ENCODE measurements around the gene BANK1. TPM values are rescaled to one million over a fixed set of nuclear protein-coding genes. Genes with fewer than 3 reads are reported as not detected.
A peak's percentile ranks its signal among the peaks of the same experiment; 100 is the strongest.

BANK1 gene
- total RNA-seq, 2 donors from 2014 or later: not detected

DNA sequence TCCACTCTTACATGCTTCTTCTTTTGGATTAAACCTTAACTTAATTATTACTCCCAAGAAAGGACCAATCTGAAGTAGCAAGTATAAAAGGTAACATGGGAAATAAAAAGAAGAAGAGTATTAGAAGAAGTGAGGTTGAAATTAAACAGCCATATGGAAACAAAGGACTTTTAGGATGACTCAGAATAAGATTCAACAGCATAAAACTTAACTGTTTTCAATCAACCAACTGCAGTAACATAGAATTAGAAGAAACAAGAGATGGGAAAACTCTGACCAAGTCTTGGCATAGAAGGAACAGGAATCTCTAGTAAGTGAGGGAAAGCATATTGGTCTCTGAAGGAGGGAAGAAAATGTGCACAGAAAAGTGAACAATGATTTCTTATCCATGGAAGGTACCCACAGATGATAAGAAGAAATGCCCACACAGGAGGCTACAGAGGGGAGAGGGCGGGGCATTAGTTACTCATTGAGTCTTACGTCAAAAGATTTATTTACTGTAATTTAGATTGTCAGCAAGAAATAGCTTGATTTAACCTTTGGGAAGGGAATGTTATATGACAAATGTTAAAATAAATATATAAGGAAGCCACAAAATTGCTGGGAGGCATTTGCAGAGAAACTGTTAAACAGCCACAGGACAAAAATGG is 177.3 kb downstream of the BANK1 start:
- Mint-ChIP-seq H3K36me3 (no peaks in the 10 kb centered on the region), H3K27ac (no peak overlapping the region), H3K9me3 (no peaks in the 10 kb centered on the region)
- ATAC-seq: no peak
- no peak for DNase-seq (ENCODE audit: low spot score in 2 of 2)

DNA sequence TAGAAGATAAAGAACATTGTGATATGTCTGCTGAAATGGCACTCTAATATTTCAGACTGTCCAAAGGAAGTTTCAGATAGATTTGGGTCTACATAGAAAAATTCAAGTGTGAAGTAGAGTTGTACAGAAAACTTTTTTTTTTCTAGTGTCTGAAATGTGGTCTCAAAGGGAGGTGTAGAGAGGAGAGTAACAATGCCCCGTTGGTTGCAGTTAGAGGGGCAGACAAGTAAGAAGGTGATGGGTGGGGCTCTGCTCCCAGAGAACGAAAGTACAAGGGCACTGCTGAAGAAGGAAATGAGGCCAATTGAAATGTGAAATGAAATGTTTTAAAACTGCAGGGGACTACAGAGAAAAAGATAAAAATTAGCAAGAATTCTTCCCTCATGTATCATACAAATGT is 177.8 kb downstream of the BANK1 start:
- no peak overlapping the region for H3K27ac Mint-ChIP-seq
- ATAC-seq (no peak), DNase-seq (ENCODE audit: low spot score in 2 of 2) (no peak)
- no peaks in the 10 kb centered on the region for H3K36me3 Mint-ChIP-seq
- H3K9me3 Mint-ChIP-seq: no peaks in the 10 kb centered on the region

DNA sequence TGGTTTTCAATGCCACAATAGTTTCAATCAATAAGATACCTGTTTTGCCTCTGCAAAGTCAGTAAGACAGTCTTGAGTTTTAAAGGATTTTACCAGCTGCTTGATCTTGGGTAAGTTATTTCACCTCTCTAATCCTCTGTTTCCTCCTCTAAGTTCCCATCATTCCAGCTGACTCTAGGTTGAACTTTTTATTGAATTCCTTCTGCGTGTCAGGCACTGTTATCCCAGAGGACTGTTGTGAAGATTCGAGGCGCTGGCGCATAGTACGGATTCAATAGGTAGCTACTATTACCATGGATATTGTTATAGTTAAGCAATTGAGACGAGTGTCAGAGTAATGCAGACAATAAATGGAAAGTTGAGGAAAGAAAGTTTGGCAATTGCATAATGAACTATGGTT is 179.4 kb downstream of the BANK1 start:
- ATAC-seq (no peak), DNase-seq (ENCODE audit: low spot score in 2 of 2) (no peak)
- Mint-ChIP-seq H3K36me3 (no peaks in the 10 kb centered on the region), H3K9me3 (no peaks in the 10 kb centered on the region), H3K27ac (no peak overlapping the region)

DNA sequence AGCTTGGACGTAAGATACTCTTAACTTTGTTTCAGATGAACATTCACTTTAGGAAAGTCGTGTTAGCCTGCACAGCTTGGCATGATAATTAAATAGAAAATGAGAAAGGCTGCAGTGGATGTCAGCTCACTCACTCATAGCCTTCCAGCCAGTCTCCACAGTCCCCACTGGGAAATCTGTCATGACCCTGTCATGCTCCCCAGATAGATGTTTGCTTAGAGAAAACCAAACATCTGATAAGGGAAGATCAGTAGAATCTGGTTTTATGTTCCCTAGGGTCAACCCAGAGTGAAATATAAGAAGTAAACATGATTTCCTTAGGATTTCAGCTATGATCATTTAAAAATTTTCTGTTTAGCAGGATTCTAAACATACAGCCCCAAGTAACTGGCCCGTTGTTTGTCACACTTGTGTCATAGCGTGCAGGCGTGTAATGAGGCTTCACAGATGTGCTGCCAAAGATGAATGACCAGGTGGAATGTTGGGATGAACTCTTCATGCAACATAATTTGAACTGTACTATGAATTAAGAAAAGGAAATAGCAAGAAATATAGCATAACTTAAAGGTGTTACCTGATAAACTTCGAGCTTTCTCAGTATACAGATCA is 180.1 kb downstream of the BANK1 start:
- DNase-seq (ENCODE audit: low spot score in 2 of 2) (no peak), ATAC-seq (no peak)
- no peaks in the 10 kb centered on the region for H3K9me3 Mint-ChIP-seq

DNA sequence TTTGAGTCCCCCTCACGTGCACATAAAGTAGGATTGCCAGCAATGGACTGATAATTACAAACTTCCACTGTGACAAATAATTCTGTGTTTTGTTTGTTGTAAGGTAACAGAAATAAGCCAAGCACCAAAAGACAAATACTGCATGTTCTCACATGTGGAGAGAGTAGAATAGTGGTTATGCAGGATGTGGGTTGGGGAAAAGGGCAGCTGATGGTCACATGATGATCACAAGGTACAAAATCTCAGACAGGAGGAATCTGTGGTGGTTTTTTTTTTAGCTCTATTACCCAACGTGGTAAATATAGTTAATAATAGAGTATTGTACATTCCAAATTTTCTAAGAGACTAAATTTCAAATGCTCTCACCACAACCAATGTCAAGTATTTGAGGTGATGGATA is 182.3 kb downstream of the BANK1 start:
- no peak for ATAC-seq
- Mint-ChIP-seq H3K36me3 (no peaks in the 10 kb centered on the region), H3K9me3 (no peaks in the 10 kb centered on the region), H3K27ac (no peak overlapping the region)
- DNase-seq (ENCODE audit: low spot score in 2 of 2): no peak

More for the DNA sequence above, 180.1 kb downstream of the BANK1 start:
- Mint-ChIP-seq H3K36me3 (no peaks in the 10 kb centered on the region), H3K27ac (no peak overlapping the region)

GRCh38 chr4:101973361-101973760 is 182.8 kb downstream of the BANK1 start:
- DNase-seq (ENCODE audit: low spot score in 2 of 2) (no peak), ATAC-seq (no peak)
- no peaks in the 10 kb centered on the region for H3K9me3 Mint-ChIP-seq
- no peak overlapping the region for H3K27ac Mint-ChIP-seq
- no peaks in the 10 kb centered on the region for H3K36me3 Mint-ChIP-seq

- no peaks in the 10 kb centered on the region for H3K36me3 Mint-ChIP-seq
- H3K9me3 Mint-ChIP-seq: no peaks in the 10 kb centered on the region
- DNase-seq (ENCODE audit: low spot score in 2 of 2) (no peak), ATAC-seq (no peak)
- H3K27ac Mint-ChIP-seq: no peak overlapping the region
Measured at GRCh38 chr4:101977076-101977475, 186.5 kb downstream of the BANK1 start.

DNA sequence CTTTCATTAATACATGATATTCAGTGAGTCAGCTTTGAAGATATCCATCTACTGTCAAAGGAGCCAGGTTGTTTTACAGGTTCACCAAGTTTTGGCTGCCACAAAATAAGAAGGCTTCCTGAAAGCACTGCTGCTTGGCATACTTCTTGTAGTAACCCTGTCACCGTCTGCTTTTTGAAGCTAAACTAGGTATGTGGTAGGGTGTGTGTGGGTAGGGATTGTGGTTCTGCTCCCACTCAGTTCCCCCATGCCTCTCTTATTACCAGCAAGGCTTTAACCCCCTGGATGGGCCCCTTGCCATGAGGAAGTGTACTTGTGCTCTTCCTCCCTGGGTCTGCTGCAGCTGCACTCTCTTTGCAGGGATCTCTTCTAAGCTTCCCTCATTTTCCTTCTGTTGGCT is 191.2 kb downstream of the BANK1 start:
- Mint-ChIP-seq H3K9me3 (peaks cover 0 to 4% of the 10 kb centered on the region in 2 donors), H3K36me3 (no peaks in the 10 kb centered on the region), H3K27ac (no peak overlapping the region)
- DNase-seq (ENCODE audit: low spot score in 2 of 2) (no peak), ATAC-seq (no peak)

- Mint-ChIP-seq H3K36me3 (no peaks in the 10 kb centered on the region), H3K9me3 (peaks cover 0 to 4% of the 10 kb centered on the region in 2 donors), H3K27ac (no peak overlapping the region)
- ATAC-seq (no peak), DNase-seq (ENCODE audit: low spot score in 2 of 2) (no peak)
Measured at GRCh38 chr4:101983835-101984234, 193.3 kb downstream of the BANK1 start.

GRCh38 chr4:101987623-101988243 is 197.2 kb downstream of the BANK1 start:
- DNase-seq (ENCODE audit: low spot score in 2 of 2) (no peak), ATAC-seq (no peak)
- Mint-ChIP-seq H3K36me3 (no peaks in the 10 kb centered on the region), H3K27ac (no peak overlapping the region), H3K9me3 (peaks cover 0 to 4% of the 10 kb centered on the region in 2 donors)

DNA sequence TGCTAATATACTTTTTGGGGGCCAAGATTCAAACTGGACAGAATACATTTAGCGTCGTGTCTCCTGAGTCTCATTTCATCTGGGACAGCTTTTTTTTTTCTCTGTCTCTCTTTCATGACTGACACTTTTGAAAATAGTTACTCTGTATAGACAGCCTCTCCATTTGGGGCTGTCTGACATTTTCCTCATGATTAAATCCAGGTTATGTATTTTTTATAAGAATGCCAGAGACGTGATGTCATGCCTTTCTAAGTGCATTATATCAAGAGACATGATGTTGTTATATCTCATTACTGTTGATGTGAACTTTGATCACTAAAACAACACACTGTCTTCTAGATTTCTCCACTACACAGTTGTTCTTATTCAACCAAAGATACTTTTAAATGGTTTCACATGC is 199.0 kb downstream of the BANK1 start:
- H3K27ac Mint-ChIP-seq: no peak overlapping the region
- DNase-seq (ENCODE audit: low spot score in 2 of 2) (no peak), ATAC-seq (no peak)
- H3K36me3 Mint-ChIP-seq: no peaks in the 10 kb centered on the region
- H3K9me3 Mint-ChIP-seq: peaks cover 0 to 4% of the 10 kb centered on the region in 2 donors

GRCh38 chr4:101992446-101992845 is 201.9 kb downstream of the BANK1 start:
- ATAC-seq (no peak), DNase-seq (ENCODE audit: low spot score in 2 of 2) (no peak)
- peaks cover 0 to 10% of the 10 kb centered on the region in 2 donors for H3K9me3 Mint-ChIP-seq
- no peak overlapping the region for H3K27ac Mint-ChIP-seq
- H3K36me3 Mint-ChIP-seq: no peaks in the 10 kb centered on the region

DNA sequence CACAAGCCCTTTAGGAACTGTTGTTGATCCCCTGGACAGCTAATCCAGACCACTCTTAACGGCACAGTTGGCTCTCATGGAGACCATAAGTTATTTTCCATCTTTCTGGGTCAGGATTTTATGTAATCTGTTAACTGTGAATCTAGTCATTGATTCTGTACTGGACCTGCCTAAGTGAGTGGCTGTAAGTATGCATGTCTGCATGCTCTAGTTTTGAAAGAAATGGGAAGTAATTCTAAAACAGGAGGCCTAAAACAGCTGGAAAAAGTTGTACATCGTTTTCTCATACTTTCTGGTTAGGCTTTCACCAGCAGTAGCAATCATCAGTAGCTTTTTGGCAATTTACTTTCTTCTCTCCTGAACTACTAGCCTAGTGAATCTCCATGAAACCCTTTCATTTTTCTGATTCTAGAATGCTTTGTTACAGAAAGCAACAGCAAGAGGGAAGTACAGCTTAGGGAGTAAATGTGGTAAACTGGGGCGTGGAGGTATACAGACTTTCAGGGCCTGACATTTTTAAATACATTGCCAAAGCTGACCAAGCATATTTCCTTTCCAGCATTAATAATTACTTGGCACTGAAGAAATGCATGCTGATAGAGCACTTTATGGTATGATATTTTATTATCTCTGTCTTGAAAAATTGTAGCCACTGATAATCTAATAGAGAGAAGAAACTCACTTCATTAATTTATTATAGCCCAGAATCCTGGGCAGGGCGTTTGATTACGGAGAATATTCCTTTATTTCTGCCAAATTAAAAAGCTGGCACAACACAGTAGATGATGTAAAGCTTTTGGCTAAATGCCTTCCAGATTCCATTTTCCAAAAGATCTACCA is 202.7 kb downstream of the BANK1 start:
- H3K9me3 Mint-ChIP-seq: peaks cover 0 to 14% of the 10 kb centered on the region in 2 donors

DNA sequence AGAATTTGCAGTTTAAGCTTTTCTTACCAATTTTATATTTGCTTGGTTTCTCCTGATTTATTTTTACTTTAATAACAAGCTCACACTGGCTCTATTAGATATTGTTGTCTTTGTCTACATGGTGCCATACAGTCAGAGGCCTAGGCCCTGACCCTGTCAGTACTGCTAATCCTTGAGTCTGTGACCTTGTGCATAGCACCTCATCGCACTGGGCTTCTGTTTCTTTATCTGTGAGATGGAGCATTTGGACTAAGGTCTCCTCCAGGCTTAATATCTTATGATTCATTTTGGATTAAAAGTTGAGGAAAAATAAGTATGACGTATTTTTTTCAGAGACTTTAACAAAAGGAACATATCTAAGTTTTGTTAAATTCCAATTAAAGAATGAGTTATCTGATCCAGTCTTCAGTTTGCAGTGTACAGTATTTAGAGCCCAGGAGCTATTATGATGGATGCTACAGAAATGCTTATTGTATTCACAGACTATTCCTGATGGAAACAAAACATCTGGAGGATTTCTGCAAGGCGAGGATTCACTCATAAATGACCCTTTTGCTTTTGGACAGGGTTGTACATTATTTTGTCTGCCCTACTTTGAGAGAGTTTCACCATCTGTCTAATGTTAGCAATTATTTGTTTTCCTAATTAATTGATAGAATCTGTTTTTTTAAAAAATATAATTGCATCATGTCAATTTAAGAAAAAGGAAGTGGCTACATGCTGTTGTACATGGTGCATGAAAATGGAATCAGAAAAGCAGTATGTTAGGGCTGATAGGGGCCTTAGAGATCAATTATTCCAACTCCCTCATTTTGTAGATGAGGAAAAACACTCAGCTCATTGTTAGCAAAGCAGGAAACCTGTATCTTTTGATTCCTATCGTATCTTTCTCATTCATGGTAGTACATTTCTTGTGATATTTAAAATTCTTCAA is 203.6 kb downstream of the BANK1 start:
- ATAC-seq: no peak

More for the DNA sequence above, 202.7 kb downstream of the BANK1 start:
- Mint-ChIP-seq H3K36me3 (no peaks in the 10 kb centered on the region), H3K27ac (no peak overlapping the region)
- ATAC-seq (no peak), DNase-seq (ENCODE audit: low spot score in 2 of 2) (no peak)

GRCh38 chr4:102007959-102008425 is 217.5 kb downstream of the BANK1 start:
- peak; percentile 96 to 100 for ATAC-seq
- Mint-ChIP-seq H3K9me3 (peaks cover 0 to 3% of the 10 kb centered on the region in 2 donors), H3K27ac (no peak overlapping the region), H3K36me3 (no peaks in the 10 kb centered on the region)
- DNase-seq (ENCODE audit: low spot score in 2 of 2): no peak

More for the DNA sequence above, 203.6 kb downstream of the BANK1 start:
- Mint-ChIP-seq H3K27ac (no peak overlapping the region), H3K9me3 (peaks cover 0 to 14% of the 10 kb centered on the region in 2 donors), H3K36me3 (no peaks in the 10 kb centered on the region)
- DNase-seq (ENCODE audit: low spot score in 2 of 2): no peak

- no peaks in the 10 kb centered on the region for H3K36me3 Mint-ChIP-seq
- H3K9me3 Mint-ChIP-seq: peaks cover 0 to 3% of the 10 kb centered on the region in 2 donors
- ATAC-seq (no peak), DNase-seq (ENCODE audit: low spot score in 2 of 2) (no peak)
- no peak overlapping the region for H3K27ac Mint-ChIP-seq
Measured at GRCh38 chr4:102008711-102009110, 218.2 kb downstream of the BANK1 start.
